Measurements from ENCODE around the gene PFKFB3. TPM values are rescaled to one million over a fixed set of nuclear protein-coding genes. Genes with fewer than 3 reads are reported as not detected.

PFKFB3 gene
- total and polyA plus RNA-seq, 8 donors: 10.0 to 28.4 (median 17.8) TPM

- Histone ChIP-seq H3K4me3 (no peak overlapping the region), H3K4me1 (peaks cover 13 to 18% (median 15%) of the 10 kb centered on the region in 3 donors), H3K9me3 (no peaks in the 10 kb centered on the region), H3K36me3 (no peaks in the 10 kb centered on the region), H3K27ac (no peak overlapping the region), H3K27me3 (no peaks in the 10 kb centered on the region)
- FAIRE-seq: no peak
- intact Hi-C loops (cut with DNase I): no loop called here
- DNase-seq: no peak
- no peak for TF ChIP-seq CTCF (IDR thresholded peaks at IDR 0.05)
- no peak for ATAC-seq
- 64 to 68% methylated on average over 2 of the region's 2 CpGs for WGBS, 2 donors
These were observed 5.4 kb upstream of the PFKFB3 start for GRCh38 chr10:6197321-6197720.

DNA sequence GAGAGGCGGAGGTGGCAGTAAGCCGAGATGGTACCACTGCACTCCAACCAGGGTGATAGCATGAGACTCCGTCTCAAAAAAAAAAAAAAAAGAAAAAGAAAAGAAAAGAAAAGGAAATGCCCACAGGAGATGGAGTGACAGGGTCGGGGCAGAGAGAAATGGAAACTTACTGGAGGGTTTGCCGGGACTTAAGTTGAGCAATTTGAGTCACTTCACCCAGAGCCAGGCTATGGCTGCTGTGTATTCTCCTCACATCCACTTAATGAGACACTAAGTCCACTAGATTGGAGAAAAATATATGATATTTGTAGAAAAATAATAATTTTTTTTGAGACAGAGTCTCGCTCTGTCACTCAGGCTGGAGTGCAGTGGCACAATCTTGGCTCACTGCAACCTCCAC, 4.6 kb upstream of the PFKFB3 start:
- WGBS, 2 donors: 96% methylated on average over 6 of the region's 6 CpGs
- H3K4me1 ChIP-seq: peaks cover 12 to 15% (median 13%) of the 10 kb centered on the region in 3 donors

DNA sequence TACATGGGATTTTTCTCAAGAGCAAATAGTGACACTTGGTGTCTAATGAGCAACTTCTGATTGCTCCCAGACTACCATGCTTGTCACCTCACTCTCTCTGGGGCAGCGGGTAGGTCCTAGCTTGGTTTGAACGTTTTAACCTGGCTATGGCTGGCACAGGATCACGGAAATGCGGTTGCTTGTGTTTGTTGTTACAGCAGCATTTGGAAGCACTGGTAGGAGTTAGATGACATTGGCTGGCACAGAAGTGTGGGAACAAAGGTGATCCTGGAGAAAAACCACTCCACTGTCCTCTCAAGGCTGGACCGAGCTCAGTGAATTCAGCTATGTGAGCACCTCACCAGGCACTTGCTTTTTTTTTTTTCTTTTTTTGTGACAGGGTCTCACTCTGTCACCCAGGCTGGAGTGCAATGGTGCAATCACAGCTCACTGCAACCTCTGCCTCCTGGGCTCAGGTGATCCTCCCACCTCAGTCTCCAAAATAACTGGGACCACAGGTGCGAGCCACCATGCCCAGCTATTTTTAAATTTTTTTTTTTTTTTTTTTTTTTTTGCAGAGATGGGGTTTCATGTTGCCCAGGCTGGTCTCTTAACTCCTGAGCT, 3.5 kb upstream of the PFKFB3 start:
- no peak for FAIRE-seq
- intact Hi-C loops (cut with DNase I): no loop called here

More for the DNA sequence above, 4.6 kb upstream of the PFKFB3 start:
- H3K4me3 ChIP-seq: no peak overlapping the region
- ATAC-seq (no peak), DNase-seq (no peak), FAIRE-seq (no peak)
- no peaks in the 10 kb centered on the region for H3K9me3 ChIP-seq
- TF ChIP-seq CTCF (IDR thresholded peaks at IDR 0.05): no peak
- H3K27me3 ChIP-seq: no peaks in the 10 kb centered on the region
- H3K36me3 ChIP-seq: no peaks in the 10 kb centered on the region
- intact Hi-C loops (cut with DNase I): no loop called here
- H3K27ac ChIP-seq: no peak overlapping the region

DNA sequence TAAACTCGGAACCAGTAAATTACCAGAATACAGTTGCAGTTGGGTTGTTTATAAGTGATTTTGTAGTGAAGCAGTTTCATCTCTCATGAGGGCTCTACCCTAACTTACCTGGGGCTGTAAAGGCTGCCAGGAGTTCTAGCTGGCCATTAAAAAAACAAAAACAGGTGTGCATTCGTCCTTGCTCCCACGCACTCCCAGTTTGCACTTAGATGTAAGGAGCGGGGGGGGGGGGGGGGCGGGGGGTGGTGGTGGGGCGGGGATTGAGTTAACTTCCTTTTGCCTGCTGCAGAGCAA, 2.3 kb upstream of the PFKFB3 start:
- Histone ChIP-seq H3K4me3 (peak overlapping the region in 2 of 4 donors; percentile 64 to 79), H3K4me1 (peaks cover 12 to 25% (median 13%) of the 10 kb centered on the region in 3 donors), H3K9me3 (no peaks in the 10 kb centered on the region), H3K27me3 (no peaks in the 10 kb centered on the region), H3K27ac (peak overlapping the region in 3 of 4 donors; percentile 58 to 87 (median 68)), H3K36me3 (no peaks in the 10 kb centered on the region)
- no peak for FAIRE-seq
- no peak for TF ChIP-seq CTCF (IDR thresholded peaks at IDR 0.05)
- DNase-seq: peak in 2 of 6 donors; percentile 56 to 70
- peak; percentile 4 to 44 (median 26) for ATAC-seq
- intact Hi-C loops (cut with DNase I): loop anchor here in 1 of 3 donors (5.0 kb wide), 1 partner anchor 202 kb away; no protein-coding TSS in a partner anchor
- WGBS, 2 donors: 5 to 14% methylated on average over 3 to 6 of the region's 6 CpGs

More for the DNA sequence above, 3.5 kb upstream of the PFKFB3 start:
- TF ChIP-seq CTCF (IDR thresholded peaks at IDR 0.05): no peak
- Histone ChIP-seq H3K4me3 (no peak overlapping the region), H3K27ac (peak overlapping the region in 3 of 4 donors; percentile 10 to 68 (median 35)), H3K27me3 (no peaks in the 10 kb centered on the region), H3K9me3 (no peaks in the 10 kb centered on the region), H3K36me3 (no peaks in the 10 kb centered on the region), H3K4me1 (peaks cover 12 to 17% (median 13%) of the 10 kb centered on the region in 3 donors)
- peak in 3 of 6 donors; percentile 55 to 64 (median 56) for DNase-seq
- peak in 2 of 4 donors; percentile 2 to 4 for ATAC-seq
- WGBS, 2 donors: 28 to 35% methylated on average over 6 of the region's 6 CpGs
